Smooth muscle cell (in vitro differentiated cells): ENCODE data around the gene PCDH9. TPM values are rescaled to one million over a fixed set of nuclear protein-coding genes. Genes with fewer than 3 reads are reported as not detected.

Source experiments
- DNase-seq: peaks from one replicate; lab custom pipeline; 2025; ENCODE audit not compliant: unreplicated experiment; lab: John Stamatoyannopoulos, UW
- H2AFZ ChIP-seq: fragments of 200-600 bp; sonication (generic); 2 replicates; pipeline ENCODE4 v1.6.0; 2016; ENCODE audit warnings: antibody characterized with exemption, low read depth, mild to moderate bottlenecking
- H3F3A ChIP-seq: fragments of 200-600 bp; sonication (generic); 2 replicates; pipeline ENCODE4 v1.6.0; 2017; ENCODE audit warnings: antibody characterized with exemption, low read depth
- H3K27ac ChIP-seq: fragments of 200-600 bp; sonication (generic); 2 replicates; pipeline ENCODE4 v1.5.1; 2016; ENCODE audit warnings: low read depth, mild to moderate bottlenecking
- H3K27me3 ChIP-seq: fragments of 200-600 bp; sonication (generic); 2 replicates; pipeline ENCODE4 v1.6.1; 2016; ENCODE audit warnings: low read depth, mild to moderate bottlenecking
- H3K36me3 ChIP-seq: fragments of 200-600 bp; sonication (generic); 2 replicates; pipeline ENCODE4 v1.5.1; 2016; ENCODE audit warnings: low read depth
- H3K4me1 ChIP-seq: fragments of 200-600 bp; sonication (generic); 2 replicates; pipeline ENCODE4 v1.5.1; 2016; ENCODE audit warnings: low read depth
- H3K4me2 ChIP-seq: fragments of 200-600 bp; sonication (generic); 2 replicates; pipeline ENCODE4 v1.6.0; 2016; ENCODE audit warnings: mild to moderate bottlenecking
- H3K4me3 ChIP-seq: fragments of 200-600 bp; sonication (generic); 2 replicates; pipeline ENCODE4 v1.5.1; 2016; ENCODE audit warnings: mild to moderate bottlenecking
- H3K79me2 ChIP-seq: fragments of 200-600 bp; sonication (generic); 2 replicates; pipeline ENCODE4 v1.6.0; 2016; ENCODE audit warnings: low read depth, mild to moderate bottlenecking
- H3K9ac ChIP-seq: fragments of 200-600 bp; sonication (generic); 2 replicates; pipeline ENCODE4 v1.6.0; 2016; ENCODE audit warnings: low read depth
- H3K9me3 ChIP-seq: fragments of 200-600 bp; sonication (generic); replicated peaks from 2 replicates; pipeline ENCODE4 v1.5.1; 2016; ENCODE audit warnings: low read depth
- H4K20me1 ChIP-seq: fragments of 200-600 bp; sonication (generic); 2 replicates; pipeline ENCODE4 v1.6.0; 2016; ENCODE audit warnings: low read depth
- CTCF ChIP-seq: fragments of 200-600 bp; sonication (generic); IDR thresholded peaks from 2 replicates; pipeline ENCODE4 v1.5.1; 2017; ENCODE audit warnings: borderline replicate concordance, mild to moderate bottlenecking, antibody characterized with exemption; ENCODE audit not compliant: insufficient read depth, poor library complexity, severe bottlenecking
- WGBS: methylation state at CpG from one replicate; pipeline ENCODE4 v1.1.7; 2016; ENCODE audit warnings: low lambda C conversion rate; 5-methylcytosine and 5-hydroxymethylcytosine counted together
- polyA plus RNA-seq: library from polyadenylated mRNA; unstranded; fragments of >200 nt; fragmentation: Nextera tagmentation; extraction: Ambion mirVana; gene quantifications from 2 replicates; pipeline ENCODE4 v1.2.1, GENCODE V29; 2016
- total RNA-seq: library from RNA; depleted of rRNA; stranded (reverse); fragments of >200 nt; gene quantifications from 2 replicates; pipeline ENCODE4 v1.2.3, GENCODE V29; 2014

Gene PCDH9
- total and polyA plus RNA-seq, 2 experiments from 2014 or later, result 0.65 to 1.9 TPM

- H2AFZ ChIP-seq, result no peak overlapping the region
- no peaks in the 10 kb centered on the region for H4K20me1 ChIP-seq
- no peaks in the 10 kb centered on the region for H3K9me3 ChIP-seq
- no peak for TF ChIP-seq CTCF
- no peaks in the 10 kb centered on the region for H3K36me3 ChIP-seq
- peaks cover 9% of the 10 kb centered on the region for H3K4me1 ChIP-seq
- H3K4me3 ChIP-seq, result no peak overlapping the region
- H3K9ac ChIP-seq, result no peak overlapping the region
- no peak overlapping the region for H3K27ac ChIP-seq
- no peak for DNase-seq
- H3K27me3 ChIP-seq, result no peaks in the 10 kb centered on the region
- H3K4me2 ChIP-seq, result no peak overlapping the region
- no peaks in the 10 kb centered on the region for H3F3A ChIP-seq
- no peaks in the 10 kb centered on the region for H3K79me2 ChIP-seq
These were observed 78.5 kb downstream of the PCDH9 start for GRCh38 chr13:67151652-67152051.

- H3K4me1 ChIP-seq, result peaks cover 9% of the 10 kb centered on the region
- no peaks in the 10 kb centered on the region for H3K79me2 ChIP-seq
- H4K20me1 ChIP-seq, result no peaks in the 10 kb centered on the region
- no peak overlapping the region for H3K4me3 ChIP-seq
- H3K9me3 ChIP-seq, result no peaks in the 10 kb centered on the region
- H3K9ac ChIP-seq, result no peak overlapping the region
- no peak overlapping the region for H3K4me2 ChIP-seq
- H3F3A ChIP-seq, result no peaks in the 10 kb centered on the region
- H3K27ac ChIP-seq, result no peak overlapping the region
- TF ChIP-seq CTCF, result no peak
- no peak for DNase-seq
- H3K36me3 ChIP-seq, result no peaks in the 10 kb centered on the region
- WGBS, result 100% methylated on average over 1 of the region's 1 CpG
- H3K27me3 ChIP-seq, result no peaks in the 10 kb centered on the region
- no peak overlapping the region for H2AFZ ChIP-seq
These were observed 79.5 kb downstream of the PCDH9 start for GRCh38 chr13:67150608-67151007.

GRCh38 chr13:67148161-67148571 is 82.0 kb downstream of the PCDH9 start:
- Histone ChIP-seq H2AFZ (peak overlapping the region; percentile 75), H3K9ac (peak overlapping the region; percentile 27), H3K4me3 (no peak overlapping the region), H3F3A (no peaks in the 10 kb centered on the region), H3K79me2 (no peaks in the 10 kb centered on the region), H3K4me1 (peaks cover 9% of the 10 kb centered on the region), H3K27me3 (no peaks in the 10 kb centered on the region), H3K9me3 (no peaks in the 10 kb centered on the region), H3K36me3 (no peaks in the 10 kb centered on the region), H3K4me2 (peak overlapping the region; percentile 33), H4K20me1 (no peaks in the 10 kb centered on the region), H3K27ac (peak overlapping the region; percentile 64)
- TF ChIP-seq CTCF, result no peak
- WGBS, result 63% methylated on average over 2 of the region's 2 CpGs
- DNase-seq, result no peak

GRCh38 chr13:67147342-67148133 is 82.6 kb downstream of the PCDH9 start:
- H3K9ac ChIP-seq, result peak overlapping the region; percentile 27
- no peaks in the 10 kb centered on the region for H3F3A ChIP-seq
- H3K4me3 ChIP-seq, result no peak overlapping the region
- peak overlapping the region; percentile 75 for H2AFZ ChIP-seq
- H3K79me2 ChIP-seq, result no peaks in the 10 kb centered on the region
- no peak for DNase-seq
- H3K27me3 ChIP-seq, result no peaks in the 10 kb centered on the region
- TF ChIP-seq CTCF, result no peak
- no peaks in the 10 kb centered on the region for H4K20me1 ChIP-seq
- peaks cover 9% of the 10 kb centered on the region for H3K4me1 ChIP-seq
- H3K36me3 ChIP-seq, result no peaks in the 10 kb centered on the region
- peak overlapping the region; percentile 33 for H3K4me2 ChIP-seq
- H3K9me3 ChIP-seq, result no peaks in the 10 kb centered on the region
- peak overlapping the region; percentile 64 for H3K27ac ChIP-seq
- 56% methylated on average over 6 of the region's 6 CpGs for WGBS
